GM21619 (cell line): ENCODE data around the gene TXNRD2.

Experiments used
- ATAC-seq: cut with Tn5 transposase; IDR thresholded peaks from one replicate; pipeline ENCODE4 v1.9.1; 2021; ENCODE audit not compliant: unreplicated experiment

Gene TXNRD2

DNA sequence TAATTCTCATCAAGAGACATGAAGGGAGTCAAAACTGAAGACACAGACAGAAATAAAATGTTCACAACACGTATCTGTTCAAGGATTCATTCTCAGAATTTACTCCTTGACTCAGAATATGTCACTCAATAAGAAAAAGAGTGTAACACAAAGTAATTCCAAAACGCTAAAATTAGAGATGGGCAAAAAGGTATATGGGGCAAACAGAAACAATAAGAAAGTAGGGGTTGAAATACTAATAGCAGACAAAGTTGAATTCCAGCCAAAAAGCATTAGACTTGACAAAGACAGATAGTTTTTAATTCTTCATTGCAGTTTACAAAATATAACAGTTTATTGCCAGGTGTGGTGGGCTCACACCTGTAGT is 113.6 kb downstream of the TXNRD2 start:
- ATAC-seq: no peak

DNA sequence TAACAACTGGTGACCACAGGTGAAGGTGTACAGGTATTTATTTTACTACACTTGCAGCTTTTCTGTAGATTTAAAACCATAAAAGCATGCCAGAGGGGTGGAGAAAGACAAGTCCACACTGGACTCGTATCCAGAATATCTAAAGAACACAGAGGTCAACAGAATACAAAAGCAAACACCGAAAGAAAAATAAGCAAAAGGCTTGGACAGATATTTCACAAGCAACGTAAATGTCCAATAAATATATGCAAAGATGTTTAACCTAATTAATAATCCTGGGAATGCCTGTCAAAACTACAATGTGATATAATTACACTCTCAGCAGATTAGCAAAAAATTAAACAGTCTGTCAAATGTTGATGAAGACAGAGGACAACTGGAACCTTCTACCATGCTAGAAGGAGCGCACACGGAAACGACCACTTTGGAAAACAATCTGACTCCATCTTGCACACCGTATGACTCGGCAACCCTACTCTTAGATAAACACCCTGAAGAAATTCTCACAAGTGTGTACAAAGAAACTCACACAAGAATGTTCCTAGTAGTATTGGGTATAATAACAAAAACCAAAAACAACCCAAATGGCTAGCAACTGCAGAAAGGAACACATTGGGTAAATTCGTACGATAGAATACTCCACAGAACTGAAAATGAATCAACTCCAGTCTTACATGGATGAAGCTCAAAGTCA is 114.1 kb downstream of the TXNRD2 start:
- ATAC-seq: no peak

DNA sequence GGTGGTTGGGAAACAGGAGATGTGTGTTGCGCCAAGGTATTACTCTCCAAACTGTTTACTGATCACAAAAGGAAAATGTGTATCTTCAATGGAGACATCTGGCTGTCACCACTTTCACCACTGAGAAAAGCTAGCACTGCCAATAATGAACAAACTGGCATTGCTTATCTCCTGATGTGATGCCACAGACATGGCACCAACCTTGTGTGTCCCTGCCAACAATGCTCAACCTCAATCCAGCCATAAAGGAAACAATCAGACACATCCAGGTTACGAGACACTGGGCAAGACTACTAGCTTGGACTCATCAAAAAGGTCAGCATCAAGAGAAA is 115.0 kb downstream of the TXNRD2 start:
- no peak for ATAC-seq

DNA sequence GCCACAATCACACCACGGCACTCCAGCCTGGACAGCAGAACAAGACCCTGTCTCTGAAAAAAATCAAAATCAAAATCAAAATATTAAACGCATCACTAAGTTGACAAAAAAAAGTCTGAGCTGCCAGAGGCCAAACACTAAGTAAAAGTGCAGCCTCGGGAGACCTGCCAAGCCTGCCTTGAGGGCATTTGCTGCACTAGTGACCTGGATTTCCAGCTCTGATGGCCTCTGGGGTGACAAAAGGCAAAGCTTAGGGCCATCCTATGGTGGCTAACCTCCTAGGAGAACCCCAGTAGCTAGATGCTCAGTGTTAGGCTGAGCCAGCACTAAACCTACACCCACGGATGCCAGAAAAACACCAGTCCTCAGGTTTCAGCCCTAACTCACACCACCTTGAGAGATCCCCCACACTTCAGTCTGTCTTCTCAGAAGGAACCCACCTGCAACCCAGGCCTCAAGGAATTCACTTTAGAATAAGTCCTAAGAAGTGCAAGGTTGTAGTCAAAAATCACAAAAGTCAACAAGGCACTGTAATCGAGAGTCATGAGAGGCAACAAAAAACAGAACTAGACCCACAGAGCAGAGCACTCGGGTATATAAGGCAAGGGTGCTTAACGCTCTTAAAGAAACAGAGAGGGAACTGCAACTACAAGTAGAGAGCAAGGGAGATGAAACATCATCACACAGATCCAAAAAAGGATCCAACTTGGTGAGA is 115.6 kb downstream of the TXNRD2 start:
- ATAC-seq: no peak
